ENCODE measurements around the gene XXYLT1.

XXYLT1 gene

GRCh38 chr3:195065142-195065863, 205.7 kb downstream of the XXYLT1 start:
- FAIRE-seq = no peak
- TF ChIP-seq POLR2A (IDR thresholded peaks at IDR 0.05; ENCODE audit: low read depth, low read length) = no peak
- DNase-seq (ENCODE audit: insufficient read length, low spot score) = no peak

GRCh38 chr3:195064300-195064931, 206.5 kb downstream of the XXYLT1 start:
- no peak for DNase-seq (ENCODE audit: insufficient read length, low spot score)
- no peak for FAIRE-seq
- no peak for TF ChIP-seq POLR2A (IDR thresholded peaks at IDR 0.05; ENCODE audit: low read depth, low read length)

GRCh38 chr3:195063581-195064193, 207.3 kb downstream of the XXYLT1 start:
- FAIRE-seq (no peak), DNase-seq (ENCODE audit: insufficient read length, low spot score) (no peak)

DNA sequence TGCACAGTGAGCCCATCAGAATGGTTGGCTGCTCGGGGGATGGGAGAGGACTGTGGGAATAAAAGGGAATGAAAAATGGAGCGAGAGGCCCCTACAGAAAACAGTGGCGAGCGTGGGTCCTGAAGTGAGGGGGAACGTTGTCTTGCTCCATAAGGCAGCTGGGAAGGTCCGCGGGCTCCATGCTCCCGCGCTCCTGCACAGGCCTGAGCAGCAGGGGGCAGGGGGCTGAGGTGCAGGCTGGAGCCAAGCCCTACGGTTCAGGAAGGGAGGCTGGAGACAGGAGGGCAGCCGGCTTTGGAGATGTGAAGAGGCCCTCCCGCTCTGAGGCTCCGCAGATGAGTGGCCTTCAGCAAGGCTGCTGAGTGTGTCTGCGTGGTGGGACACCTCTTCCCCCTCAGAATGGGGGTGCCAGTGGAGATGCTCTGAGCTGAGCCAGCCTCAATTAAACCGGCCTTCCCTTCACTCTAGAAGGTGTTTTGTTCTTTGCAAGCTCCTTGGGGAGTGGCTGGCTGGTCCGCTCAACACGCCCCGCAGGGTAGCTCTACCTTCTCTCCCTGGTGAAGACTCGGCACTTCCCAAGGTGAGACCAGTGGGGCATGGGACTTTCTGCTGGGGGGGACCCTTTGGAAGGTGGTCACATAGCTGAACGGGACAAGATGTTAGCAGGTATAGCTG, 208.0 kb downstream of the XXYLT1 start:
- no peak for FAIRE-seq
- no peak for TF ChIP-seq POLR2A (IDR thresholded peaks at IDR 0.05; ENCODE audit: low read depth, low read length)
- DNase-seq (ENCODE audit: insufficient read length, low spot score) = no peak

More at GRCh38 chr3:195063581-195064193, 207.3 kb downstream of the XXYLT1 start:
- TF ChIP-seq POLR2A (IDR thresholded peaks at IDR 0.05; ENCODE audit: low read depth, low read length) = no peak

- FAIRE-seq (no peak), DNase-seq (ENCODE audit: insufficient read length, low spot score) (no peak)
- TF ChIP-seq POLR2A (IDR thresholded peaks at IDR 0.05; ENCODE audit: low read depth, low read length) = no peak
These were observed 209.0 kb downstream of the XXYLT1 start for GRCh38 chr3:195061756-195062655.

- FAIRE-seq (no peak), DNase-seq (ENCODE audit: insufficient read length, low spot score) (no peak)
- no peak for TF ChIP-seq POLR2A (IDR thresholded peaks at IDR 0.05; ENCODE audit: low read depth, low read length)
These were observed 210.2 kb downstream of the XXYLT1 start for GRCh38 chr3:195060531-195061291.

DNA sequence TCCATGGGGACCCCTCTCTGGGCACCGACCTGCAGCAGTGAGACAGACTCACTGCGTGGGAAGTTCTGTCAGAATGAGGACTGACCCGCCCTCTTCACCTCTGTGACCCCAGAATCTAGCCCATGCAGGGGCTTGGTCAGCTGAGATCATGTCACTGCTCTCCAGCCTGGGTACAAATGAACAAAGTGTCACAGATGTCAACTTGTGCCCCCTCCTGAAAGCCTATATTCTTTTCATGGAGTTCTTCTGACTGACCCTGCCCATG, 210.8 kb downstream of the XXYLT1 start:
- DNase-seq (ENCODE audit: insufficient read length, low spot score) (no peak), FAIRE-seq (no peak)
- TF ChIP-seq POLR2A (IDR thresholded peaks at IDR 0.05; ENCODE audit: low read depth, low read length) = no peak

DNA sequence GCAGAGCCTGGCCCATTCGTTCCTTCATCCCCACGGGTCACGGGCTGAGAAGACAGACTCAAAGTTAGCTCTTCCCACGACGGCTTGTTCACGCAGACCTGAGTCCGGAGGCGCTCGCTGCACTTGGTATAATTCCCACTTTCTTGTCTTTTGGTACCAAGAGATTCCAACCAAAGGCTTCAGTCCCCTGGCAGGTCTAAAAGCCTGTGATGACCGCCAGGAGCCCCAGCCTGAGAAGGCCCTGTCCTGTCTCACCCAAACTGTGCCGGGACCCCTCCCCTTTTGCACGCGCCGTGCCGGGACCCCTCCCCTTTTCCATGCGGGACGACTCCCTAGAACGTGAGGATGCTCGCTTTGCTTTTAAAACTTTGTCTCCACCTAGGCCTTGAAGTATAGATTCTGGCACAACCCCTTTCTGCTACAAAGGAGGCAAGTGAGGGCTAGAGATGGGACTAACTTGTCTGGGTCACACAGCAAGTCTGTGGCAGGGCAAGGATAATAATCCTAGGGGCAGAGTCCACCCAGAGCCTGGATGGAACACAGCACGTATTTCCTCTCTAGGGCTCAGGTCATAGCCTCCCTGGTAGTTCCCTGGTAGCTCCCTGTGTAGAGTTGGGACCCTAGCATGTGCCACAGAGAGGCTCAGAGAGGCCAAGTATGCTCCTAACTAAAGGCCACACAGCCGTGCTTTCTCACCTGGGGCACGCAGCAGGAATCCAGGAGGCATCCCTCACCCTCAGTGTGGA, 211.3 kb downstream of the XXYLT1 start:
- no peak for FAIRE-seq
- TF ChIP-seq POLR2A (IDR thresholded peaks at IDR 0.05; ENCODE audit: low read depth, low read length) = no peak

DNA sequence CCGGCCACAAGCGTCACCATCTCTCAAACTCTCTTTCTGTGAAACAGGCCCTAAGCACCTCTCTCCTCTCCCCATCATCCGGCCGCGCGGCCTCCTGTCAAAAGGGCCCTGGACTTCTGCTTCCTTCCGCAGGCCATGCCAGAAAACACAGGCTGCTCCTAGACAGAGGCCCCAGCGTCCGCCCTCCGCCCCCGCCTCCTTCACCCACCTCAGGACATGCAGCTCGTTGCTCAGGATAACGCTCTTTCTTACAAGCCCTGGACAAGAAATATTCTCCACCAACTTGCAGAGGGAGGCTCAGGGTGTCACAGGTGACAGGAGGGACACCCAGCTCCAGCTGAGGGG, 212.0 kb downstream of the XXYLT1 start:
- no peak for TF ChIP-seq POLR2A (IDR thresholded peaks at IDR 0.05; ENCODE audit: low read depth, low read length)
- FAIRE-seq = no peak

More for the DNA sequence above, 211.3 kb downstream of the XXYLT1 start:
- DNase-seq (ENCODE audit: insufficient read length, low spot score) = no peak

GRCh38 chr3:195058336-195059005, 212.5 kb downstream of the XXYLT1 start:
- FAIRE-seq (no peak), DNase-seq (ENCODE audit: insufficient read length, low spot score) (no peak)
- TF ChIP-seq POLR2A (IDR thresholded peaks at IDR 0.05; ENCODE audit: low read depth, low read length) = no peak

More for the DNA sequence above, 212.0 kb downstream of the XXYLT1 start:
- no peak for DNase-seq (ENCODE audit: insufficient read length, low spot score)

GRCh38 chr3:195057716-195058115, 213.2 kb downstream of the XXYLT1 start:
- no peak for TF ChIP-seq POLR2A (IDR thresholded peaks at IDR 0.05; ENCODE audit: low read depth, low read length)
- DNase-seq (ENCODE audit: insufficient read length, low spot score) (no peak), FAIRE-seq (no peak)

- FAIRE-seq (no peak), DNase-seq (ENCODE audit: insufficient read length, low spot score) (no peak)
- TF ChIP-seq POLR2A (IDR thresholded peaks at IDR 0.05; ENCODE audit: low read depth, low read length) = no peak
These were observed 214.5 kb downstream of the XXYLT1 start for GRCh38 chr3:195056506-195056905.

Data from H54 (cell line).